HFFc6 (cell line): ENCODE data around the gene KIF13A. TPM values are rescaled to one million over a fixed set of nuclear protein-coding genes. Genes with fewer than 3 reads are reported as not detected.

Experiments used
- DNase-seq: peaks from one replicate; pipeline ENCODE4 v3.0.0-alpha.2; 2018
- H3K27ac Mint-ChIP-seq: 2 replicates; pipeline ENCODE4 v1.8.0; 2020; ENCODE audit warnings: mild to moderate bottlenecking, mixed read lengths
- H3K27me3 Mint-ChIP-seq: 2 replicates; pipeline ENCODE4 v1.8.0; 2021; ENCODE audit warnings: mild to moderate bottlenecking, moderate library complexity, mixed read lengths; ENCODE audit not compliant: insufficient read depth
- H3K36me3 Mint-ChIP-seq: 2 replicates; pipeline ENCODE4 v1.8.0; 2021; ENCODE audit warnings: low read depth, mixed read lengths
- H3K4me1 Mint-ChIP-seq: 2 replicates; pipeline ENCODE4 v1.8.0; 2020; ENCODE audit warnings: low read depth, mixed read lengths
- H3K4me3 Mint-ChIP-seq: 2 replicates; pipeline ENCODE4 v1.8.0; 2020; ENCODE audit warnings: mild to moderate bottlenecking, moderate library complexity, mixed read lengths
- H3K9me3 Mint-ChIP-seq: 2 replicates; pipeline ENCODE4 v1.8.0; 2020; ENCODE audit warnings: mild to moderate bottlenecking, mixed read lengths
- total RNA-seq, 6 experiments: library from RNA; stranded (reverse); fragmentation: NEBNext Ultra II Directional; extraction: Animal tissue kit (Norgen Biotek cat#: 25700); gene quantifications; 2 replicates in 1 of 6; 3 replicates in 5 of 6; pipeline ENCODE4 v1.2.3, GENCODE V29; 2021
- TF ChIP-seq, protein P1 (sequence below): fragments of 200-600 bp; sonication (generic); IDR thresholded peaks from 2 replicates; pipeline ENCODE4 v1.5.0; 2021; ENCODE audit warnings: antibody characterized with exemption, mild to moderate bottlenecking

The KIF13A gene
- total RNA-seq, 6 experiments from 2014 or later = 63.7 to 72.8 (median 66.4) TPM

- no peak overlapping the region for H3K4me3 Mint-ChIP-seq
- peaks cover 11% of the 10 kb centered on the region; the same call in 1 of the 2 replicates for H3K36me3 Mint-ChIP-seq
- no peaks in the 10 kb centered on the region for H3K9me3 Mint-ChIP-seq
- no peaks in the 10 kb centered on the region for H3K27me3 Mint-ChIP-seq
- H3K27ac Mint-ChIP-seq = peak overlapping the region; percentile 51
- TF ChIP-seq, protein P1, sequence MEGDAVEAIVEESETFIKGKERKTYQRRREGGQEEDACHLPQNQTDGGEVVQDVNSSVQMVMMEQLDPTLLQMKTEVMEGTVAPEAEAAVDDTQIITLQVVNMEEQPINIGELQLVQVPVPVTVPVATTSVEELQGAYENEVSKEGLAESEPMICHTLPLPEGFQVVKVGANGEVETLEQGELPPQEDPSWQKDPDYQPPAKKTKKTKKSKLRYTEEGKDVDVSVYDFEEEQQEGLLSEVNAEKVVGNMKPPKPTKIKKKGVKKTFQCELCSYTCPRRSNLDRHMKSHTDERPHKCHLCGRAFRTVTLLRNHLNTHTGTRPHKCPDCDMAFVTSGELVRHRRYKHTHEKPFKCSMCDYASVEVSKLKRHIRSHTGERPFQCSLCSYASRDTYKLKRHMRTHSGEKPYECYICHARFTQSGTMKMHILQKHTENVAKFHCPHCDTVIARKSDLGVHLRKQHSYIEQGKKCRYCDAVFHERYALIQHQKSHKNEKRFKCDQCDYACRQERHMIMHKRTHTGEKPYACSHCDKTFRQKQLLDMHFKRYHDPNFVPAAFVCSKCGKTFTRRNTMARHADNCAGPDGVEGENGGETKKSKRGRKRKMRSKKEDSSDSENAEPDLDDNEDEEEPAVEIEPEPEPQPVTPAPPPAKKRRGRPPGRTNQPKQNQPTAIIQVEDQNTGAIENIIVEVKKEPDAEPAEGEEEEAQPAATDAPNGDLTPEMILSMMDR = no peak
- no peak for DNase-seq
- peaks cover 55% of the 10 kb centered on the region for H3K4me1 Mint-ChIP-seq
These were observed 109.5 kb downstream of the KIF13A start for GRCh38 chr6:17877895-17878440.

- TF ChIP-seq, protein P1 = no peak
- H3K27me3 Mint-ChIP-seq = no peaks in the 10 kb centered on the region
- peaks cover 11% of the 10 kb centered on the region; the same call in 1 of the 2 replicates for H3K36me3 Mint-ChIP-seq
- DNase-seq = no peak
- peaks cover 62% of the 10 kb centered on the region for H3K4me1 Mint-ChIP-seq
- no peaks in the 10 kb centered on the region for H3K9me3 Mint-ChIP-seq
- no peak overlapping the region for H3K4me3 Mint-ChIP-seq
- H3K27ac Mint-ChIP-seq = peak overlapping the region; percentile 51
These were observed 110.1 kb downstream of the KIF13A start for GRCh38 chr6:17877196-17877894.

- Mint-ChIP-seq H3K4me3 (no peak overlapping the region), H3K27me3 (no peaks in the 10 kb centered on the region), H3K27ac (no peak overlapping the region), H3K36me3 (peaks cover 18% of the 10 kb centered on the region), H3K4me1 (peaks cover 77% of the 10 kb centered on the region), H3K9me3 (no peaks in the 10 kb centered on the region)
- DNase-seq = no peak
- TF ChIP-seq, protein P1 = no peak
These were observed 112.7 kb downstream of the KIF13A start for GRCh38 chr6:17874753-17875152.

GRCh38 chr6:17872908-17873307 is 114.5 kb downstream of the KIF13A start:
- Mint-ChIP-seq H3K9me3 (no peaks in the 10 kb centered on the region), H3K27me3 (no peaks in the 10 kb centered on the region), H3K4me3 (no peak overlapping the region), H3K4me1 (peaks cover 77% of the 10 kb centered on the region), H3K36me3 (peaks cover 20% of the 10 kb centered on the region), H3K27ac (no peak overlapping the region)
- no peak for DNase-seq
- TF ChIP-seq, protein P1 = no peak

DNA sequence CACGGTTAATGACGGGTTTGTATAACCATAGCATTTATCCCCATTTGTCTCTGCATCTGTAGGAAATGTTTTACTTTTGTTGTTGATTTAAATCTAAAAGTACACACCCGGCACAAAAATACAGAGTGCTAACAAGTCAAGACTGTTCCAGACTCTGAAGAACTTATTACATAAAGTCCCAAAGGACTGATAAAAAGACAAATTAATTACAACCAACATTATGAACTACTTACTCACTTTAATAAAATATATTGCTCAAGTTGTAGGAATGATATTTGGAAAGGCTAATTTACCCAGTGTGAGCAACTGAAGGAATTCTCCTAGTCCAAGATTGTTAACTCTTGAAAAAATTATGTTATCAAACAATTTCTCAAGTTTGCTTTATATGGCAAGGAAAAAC is 115.6 kb downstream of the KIF13A start:
- Mint-ChIP-seq H3K27me3 (no peaks in the 10 kb centered on the region), H3K9me3 (no peaks in the 10 kb centered on the region), H3K4me1 (peaks cover 77% of the 10 kb centered on the region), H3K4me3 (no peak overlapping the region), H3K27ac (peak overlapping the region; percentile 65), H3K36me3 (peaks cover 12% of the 10 kb centered on the region)
- TF ChIP-seq, protein P1 = no peak
- DNase-seq = no peak
